ENCODE data around the gene FHIT. TPM values are rescaled to one million over a fixed set of nuclear protein-coding genes. Genes with fewer than 3 reads are reported as not detected.

FHIT gene
- total and polyA plus RNA-seq, 10 of the 15 experiments (the other 5 are each of a cell fraction or from before 2014, with no cell fraction given), result 4.2 to 14.9 (median 9.4) TPM

- TF ChIP-seq ATF7 (IDR thresholded peaks at IDR 0.05; ENCODE audit: low read depth) (no peak), LARP7 (IDR thresholded peaks at IDR 0.05) (no peak), HCFC1 (IDR thresholded peaks at IDR 0.05; ENCODE audit: low read length) (no peak), FOS (IDR thresholded peaks at IDR 0.05; ENCODE audit: borderline replicate concordance, extremely low read depth, insufficient read length) (no peak), ATF3 (IDR thresholded peaks at IDR 0.05; ENCODE audit: borderline replicate concordance, extremely low read depth, low read depth, low read length) (no peak), BRCA1 (IDR thresholded peaks at IDR 0.05; ENCODE audit: low read depth, low read length) (no peak), ZNF24 (IDR thresholded peaks at IDR 0.05) (no peak), STAT1 (conservative IDR thresholded peaks at IDR 0.05) (no peak), USF2 (IDR thresholded peaks at IDR 0.05; ENCODE audit: borderline replicate concordance, low read depth, low read length) (no peak), HSF1 (IDR thresholded peaks at IDR 0.05; ENCODE audit: low read depth, low read length) (no peak), BCL11A (IDR thresholded peaks at IDR 0.05; ENCODE audit: low read depth, low read length) (no peak), JUND (IDR thresholded peaks at IDR 0.05; ENCODE audit: low read depth, low read length) (no peak), IRF5 (IDR thresholded peaks at IDR 0.05; ENCODE audit: borderline replicate concordance) (no peak), NFXL1 (IDR thresholded peaks at IDR 0.05; ENCODE audit: borderline replicate concordance) (no peak), SMAD5 (IDR thresholded peaks at IDR 0.05; ENCODE audit: low read depth) (no peak), ELK1 (IDR thresholded peaks at IDR 0.05; ENCODE audit: low read depth, low read length) (no peak), CHD4 (IDR thresholded peaks at IDR 0.05) (no peak), POLR2A (IDR thresholded peaks at IDR 0.05; ENCODE audit: low read depth, low read length) (no peak), MAX (IDR thresholded peaks at IDR 0.05; ENCODE audit: low read depth, low read length) (no peak), NFIC (IDR thresholded peaks at IDR 0.05; ENCODE audit: low read depth, low read length) (no peak)
- H3K9ac ChIP-seq (ENCODE audit: control insufficient read depth, insufficient read depth, low read length), result no peak overlapping the region
- intact Hi-C loops (cut with micrococcal nuclease; ENCODE audit: unreplicated experiment), result no loop called here
- DNase-seq (ENCODE audit: low read depth, low spot score) (no peak), FAIRE-seq (no peak), ATAC-seq (no peak)
- no peaks in the 10 kb centered on the region for H4K20me1 ChIP-seq (ENCODE audit: control insufficient read depth, insufficient read depth)
- in situ Hi-C loops (cut with MboI), result no loop called here
- ChIA-PET RAD21 (ENCODE audit: unreplicated experiment) (no interaction called here), CTCF (no interaction called here), POLR2A (no interaction called here), SMC1A (ENCODE audit: uncharacterized antibody, unreplicated experiment) (no interaction called here)
- no peak overlapping the region for H2AFZ ChIP-seq (ENCODE audit: control insufficient read depth, low read depth, low read length)
- WGBS (ENCODE audit: insufficient coverage, insufficient replicate concordance, low lambda C conversion rate, missing lambda C conversion rate), result 91% methylated on average over 7 of the region's 7 CpGs
- no peaks in the 10 kb centered on the region; the same call in 2 of the 3 replicates for H3K9me3 ChIP-seq (replicated peaks; ENCODE audit: control insufficient read depth, insufficient read depth, low read length)
- no peaks in the 10 kb centered on the region for H3K4me1 ChIP-seq (ENCODE audit: control insufficient read depth, insufficient read depth, low read length)
- no peak overlapping the region for H3K27ac ChIP-seq (ENCODE audit: control insufficient read depth, insufficient read depth)
- BruUV-seq (replicated peaks), result no TSS peak
- no peaks in the 10 kb centered on the region for H3K36me3 ChIP-seq (ENCODE audit: control insufficient read depth in 2 of 2, insufficient read depth in 2 of 2, low read length in 1 of 2)
- H3K4me2 ChIP-seq (ENCODE audit: control insufficient read depth, insufficient read depth), result no peak overlapping the region
- no peak overlapping the region for H3K4me3 ChIP-seq
- H3K79me2 ChIP-seq (ENCODE audit: control insufficient read depth, insufficient read depth, low read length), result no peaks in the 10 kb centered on the region
- H3K27me3 ChIP-seq (replicated peaks in 1 of 2; ENCODE audit: control insufficient read depth in 2 of 2, insufficient read depth in 2 of 2, low read length in 1 of 2), result no peaks in the 10 kb centered on the region
Observed at GRCh38 chr3:61222467-61222866, 28.8 kb downstream of the FHIT start.
